ENCODE data around the gene ANO10.
"Not testable (repeated sequence)": the region's sequence is repeated elsewhere in the genome, so short reads cannot be mapped to it uniquely, and the experiment has no call there.

Gene ANO10

DNA sequence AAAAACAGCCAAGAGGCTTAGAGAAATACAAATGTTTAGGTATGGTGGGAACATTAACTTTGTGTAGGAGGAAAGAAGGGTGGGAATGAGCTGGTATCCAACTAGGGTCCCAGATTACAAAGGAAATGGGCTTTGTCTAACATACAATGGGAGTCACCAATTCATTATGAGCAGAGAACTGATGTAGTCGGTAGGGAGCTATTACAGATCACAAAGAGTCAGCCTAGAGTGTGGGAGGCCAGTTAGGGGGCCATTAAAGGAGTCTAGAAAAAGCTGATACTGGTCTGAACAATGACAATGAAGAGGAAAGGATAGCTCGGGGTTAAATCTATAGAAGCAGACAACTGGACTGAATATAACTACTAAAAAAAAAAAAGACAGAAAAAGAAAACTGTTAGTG is 15.5 kb downstream of the ANO10 start:
- no peak overlapping the region for H2AFZ ChIP-seq (ENCODE audit: low read length, unreplicated experiment)
- H3K79me2 ChIP-seq (ENCODE audit: control insufficient read depth, insufficient read depth, low read length, unreplicated experiment), result no peaks in the 10 kb centered on the region
- H3K27ac ChIP-seq (ENCODE audit: low read depth, low read length), result no peak overlapping the region
- H3K4me1 ChIP-seq (ENCODE audit: control insufficient read depth, insufficient read depth, low read length, unreplicated experiment), result no peaks in the 10 kb centered on the region
- peaks cover 6% of the 10 kb centered on the region; the same call in 1 of the 2 replicates for H3K36me3 ChIP-seq (ENCODE audit: insufficient read depth, low read length)
- no peaks in the 10 kb centered on the region for H3K27me3 ChIP-seq (ENCODE audit: insufficient read depth, low read length)
- H3K4me3 ChIP-seq (ENCODE audit: low read depth, low read length), result no peak overlapping the region

DNA sequence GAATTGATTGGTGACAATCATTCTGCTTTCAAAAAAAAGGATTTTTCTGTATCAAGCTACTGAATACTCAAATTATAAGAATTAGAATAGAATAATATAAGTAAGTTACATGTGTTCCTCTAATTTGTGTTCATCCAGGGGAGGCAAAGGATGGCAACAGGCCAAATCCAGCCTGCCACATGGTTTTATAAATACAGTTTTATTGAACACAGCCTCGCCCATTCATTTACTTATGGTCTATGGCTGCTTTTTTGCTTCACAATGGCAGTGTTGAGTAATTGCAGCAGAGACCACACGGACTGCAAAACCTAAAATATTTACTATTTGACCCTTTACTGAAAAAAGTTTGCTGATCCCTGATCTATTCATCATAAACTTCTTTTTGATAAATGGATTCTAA is 21.9 kb downstream of the ANO10 start:
- H3K36me3 ChIP-seq (ENCODE audit: insufficient read depth, low read length), result peaks cover 10% of the 10 kb centered on the region
- H3K4me3 ChIP-seq (ENCODE audit: low read depth, low read length); H3K27ac ChIP-seq (ENCODE audit: low read depth, low read length); H2AFZ ChIP-seq (ENCODE audit: low read length, unreplicated experiment); H3K79me2 ChIP-seq (ENCODE audit: control insufficient read depth, insufficient read depth, low read length, unreplicated experiment); H3K27me3 ChIP-seq (ENCODE audit: insufficient read depth, low read length); H3K4me1 ChIP-seq (ENCODE audit: control insufficient read depth, insufficient read depth, low read length, unreplicated experiment): not testable (repeated sequence)

GRCh38 chr3:43597961-43598360 is 23.9 kb downstream of the ANO10 start:
- H2AFZ ChIP-seq (ENCODE audit: low read length, unreplicated experiment), result no peak overlapping the region
- H3K79me2 ChIP-seq (ENCODE audit: control insufficient read depth, insufficient read depth, low read length, unreplicated experiment), result no peaks in the 10 kb centered on the region
- no peak overlapping the region for H3K4me3 ChIP-seq (ENCODE audit: low read depth, low read length)
- no peaks in the 10 kb centered on the region for H3K27me3 ChIP-seq (ENCODE audit: insufficient read depth, low read length)
- no peak overlapping the region for H3K27ac ChIP-seq (ENCODE audit: low read depth, low read length)
- H3K4me1 ChIP-seq (ENCODE audit: control insufficient read depth, insufficient read depth, low read length, unreplicated experiment), result no peaks in the 10 kb centered on the region
- H3K36me3 ChIP-seq (ENCODE audit: insufficient read depth, low read length), result peaks cover 5% of the 10 kb centered on the region

GRCh38 chr3:43596178-43596577 is 25.6 kb downstream of the ANO10 start:
- H3K36me3 ChIP-seq (ENCODE audit: insufficient read depth, low read length); H3K4me1 ChIP-seq (ENCODE audit: control insufficient read depth, insufficient read depth, low read length, unreplicated experiment); H3K27me3 ChIP-seq (ENCODE audit: insufficient read depth, low read length); H2AFZ ChIP-seq (ENCODE audit: low read length, unreplicated experiment); H3K79me2 ChIP-seq (ENCODE audit: control insufficient read depth, insufficient read depth, low read length, unreplicated experiment); H3K27ac ChIP-seq (ENCODE audit: low read depth, low read length); H3K4me3 ChIP-seq (ENCODE audit: low read depth, low read length): not testable (repeated sequence)

DNA sequence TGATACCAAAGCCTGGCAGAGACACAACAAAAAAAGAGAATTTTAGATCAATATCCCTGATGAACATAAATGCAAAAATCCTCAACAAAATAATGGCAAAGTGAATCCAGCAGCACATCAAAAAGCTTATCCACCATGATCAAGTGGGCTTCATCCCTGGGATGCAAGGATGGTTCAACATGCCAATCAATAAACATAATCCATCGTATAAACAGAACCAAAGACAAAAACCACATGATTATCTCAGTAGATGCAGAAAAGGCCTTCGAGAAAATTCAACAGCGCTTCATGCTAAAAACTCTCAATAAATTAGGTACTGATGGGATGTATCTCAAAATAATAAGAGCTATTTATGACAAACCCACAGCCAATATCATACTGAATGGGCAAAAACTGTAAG is 26.5 kb downstream of the ANO10 start:
- not testable (repeated sequence) for H3K27ac ChIP-seq (ENCODE audit: low read depth, low read length); H3K4me3 ChIP-seq (ENCODE audit: low read depth, low read length); H3K79me2 ChIP-seq (ENCODE audit: control insufficient read depth, insufficient read depth, low read length, unreplicated experiment); H3K4me1 ChIP-seq (ENCODE audit: control insufficient read depth, insufficient read depth, low read length, unreplicated experiment); H3K27me3 ChIP-seq (ENCODE audit: insufficient read depth, low read length); H2AFZ ChIP-seq (ENCODE audit: low read length, unreplicated experiment)
- H3K36me3 ChIP-seq (ENCODE audit: insufficient read depth, low read length), result peaks cover 11% of the 10 kb centered on the region

DNA sequence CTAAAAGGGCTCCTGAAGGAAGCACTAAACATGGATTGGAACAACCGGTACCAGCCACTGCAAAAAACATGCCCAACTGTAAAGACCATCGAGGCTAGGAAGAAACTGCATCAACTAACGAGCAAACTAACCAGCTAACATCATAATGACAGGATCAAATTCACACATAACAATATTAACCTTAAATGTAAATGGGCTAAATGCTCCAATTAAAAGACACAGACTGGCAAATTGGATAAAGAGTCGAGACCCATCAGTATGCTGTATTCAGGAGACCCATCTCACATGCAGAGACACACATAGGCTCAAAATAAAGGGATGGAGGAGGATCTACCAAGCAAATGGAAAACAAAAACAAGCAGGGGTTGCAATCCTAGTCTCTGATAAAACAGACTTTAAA is 28.2 kb downstream of the ANO10 start:
- not testable (repeated sequence) for H3K79me2 ChIP-seq (ENCODE audit: control insufficient read depth, insufficient read depth, low read length, unreplicated experiment); H3K4me3 ChIP-seq (ENCODE audit: low read depth, low read length); H2AFZ ChIP-seq (ENCODE audit: low read length, unreplicated experiment); H3K27ac ChIP-seq (ENCODE audit: low read depth, low read length); H3K27me3 ChIP-seq (ENCODE audit: insufficient read depth, low read length); H3K4me1 ChIP-seq (ENCODE audit: control insufficient read depth, insufficient read depth, low read length, unreplicated experiment)
- peaks cover 11% of the 10 kb centered on the region for H3K36me3 ChIP-seq (ENCODE audit: insufficient read depth, low read length)

- H3K36me3 ChIP-seq (ENCODE audit: insufficient read depth, low read length), result not testable (repeated sequence)
Measured at GRCh38 chr3:43591866-43592265, 29.9 kb downstream of the ANO10 start.

DNA sequence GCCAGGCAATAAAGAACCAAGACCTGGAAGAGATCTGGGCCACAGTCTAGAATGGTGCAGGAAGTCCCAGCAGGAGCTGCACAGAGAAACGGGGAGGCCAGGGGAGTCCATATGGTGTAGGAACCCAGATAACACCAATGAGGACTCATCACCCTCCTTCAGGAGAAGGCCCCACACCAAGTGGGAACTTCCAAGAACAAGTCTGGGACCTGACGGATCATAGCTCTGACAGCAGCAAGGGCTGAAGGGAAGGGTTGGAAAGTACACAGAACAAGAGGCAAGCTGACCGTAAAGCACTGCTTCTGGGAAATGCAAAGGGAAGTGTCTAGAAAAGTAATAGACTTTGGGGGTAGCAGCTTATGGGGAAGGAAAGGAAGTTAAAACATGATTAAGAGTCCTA is 34.5 kb downstream of the ANO10 start:
- no peak overlapping the region for H2AFZ ChIP-seq (ENCODE audit: low read length, unreplicated experiment)
- no peak overlapping the region for H3K27ac ChIP-seq (ENCODE audit: low read depth, low read length)
- H3K79me2 ChIP-seq (ENCODE audit: control insufficient read depth, insufficient read depth, low read length, unreplicated experiment), result no peaks in the 10 kb centered on the region
- peaks cover 6% of the 10 kb centered on the region; the same call in 1 of the 2 replicates for H3K36me3 ChIP-seq (ENCODE audit: insufficient read depth, low read length)
- H3K27me3 ChIP-seq (ENCODE audit: insufficient read depth, low read length), result no peaks in the 10 kb centered on the region
- H3K4me1 ChIP-seq (ENCODE audit: control insufficient read depth, insufficient read depth, low read length, unreplicated experiment), result peaks cover 6% of the 10 kb centered on the region
- H3K4me3 ChIP-seq (ENCODE audit: low read depth, low read length), result no peak overlapping the region

More at GRCh38 chr3:43591866-43592265, 29.9 kb downstream of the ANO10 start:
- H3K4me1 ChIP-seq (ENCODE audit: control insufficient read depth, insufficient read depth, low read length, unreplicated experiment); H3K27ac ChIP-seq (ENCODE audit: low read depth, low read length); H3K27me3 ChIP-seq (ENCODE audit: insufficient read depth, low read length); H3K4me3 ChIP-seq (ENCODE audit: low read depth, low read length); H2AFZ ChIP-seq (ENCODE audit: low read length, unreplicated experiment); H3K79me2 ChIP-seq (ENCODE audit: control insufficient read depth, insufficient read depth, low read length, unreplicated experiment): not testable (repeated sequence)

- no peaks in the 10 kb centered on the region for H3K27me3 ChIP-seq (ENCODE audit: insufficient read depth, low read length)
- H3K4me1 ChIP-seq (ENCODE audit: control insufficient read depth, insufficient read depth, low read length, unreplicated experiment), result peaks cover 9% of the 10 kb centered on the region
- H3K27ac ChIP-seq (ENCODE audit: low read depth, low read length), result no peak overlapping the region
- H3K4me3 ChIP-seq (ENCODE audit: low read depth, low read length), result no peak overlapping the region
- H3K79me2 ChIP-seq (ENCODE audit: control insufficient read depth, insufficient read depth, low read length, unreplicated experiment), result no peaks in the 10 kb centered on the region
- no peaks in the 10 kb centered on the region for H3K36me3 ChIP-seq (ENCODE audit: insufficient read depth, low read length)
- H2AFZ ChIP-seq (ENCODE audit: low read length, unreplicated experiment), result no peak overlapping the region
Measured at GRCh38 chr3:43584043-43584826, 37.6 kb downstream of the ANO10 start.

DNA sequence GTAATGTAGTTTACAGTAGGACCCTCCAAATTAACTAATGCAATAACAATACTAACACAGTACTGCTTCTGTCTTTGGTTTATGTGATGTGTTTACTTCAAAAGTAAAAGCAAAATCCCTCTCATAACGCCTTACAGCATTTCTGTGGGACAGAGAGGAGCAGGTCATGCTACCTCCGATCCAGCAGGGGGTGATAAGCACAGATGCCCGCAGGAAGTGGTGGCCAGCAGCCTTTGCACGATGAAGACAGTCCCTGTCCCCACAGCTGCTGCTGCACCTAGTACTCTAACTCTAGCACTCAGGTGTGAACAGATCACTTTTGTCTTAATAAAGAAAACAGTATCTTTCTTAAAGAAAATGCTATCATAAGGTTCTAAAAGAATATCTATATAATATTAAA is 38.3 kb downstream of the ANO10 start:
- H3K79me2 ChIP-seq (ENCODE audit: control insufficient read depth, insufficient read depth, low read length, unreplicated experiment), result no peaks in the 10 kb centered on the region
- no peak overlapping the region for H3K27ac ChIP-seq (ENCODE audit: low read depth, low read length)
- H3K27me3 ChIP-seq (ENCODE audit: insufficient read depth, low read length), result no peaks in the 10 kb centered on the region
- H3K36me3 ChIP-seq (ENCODE audit: insufficient read depth, low read length), result no peaks in the 10 kb centered on the region
- H3K4me1 ChIP-seq (ENCODE audit: control insufficient read depth, insufficient read depth, low read length, unreplicated experiment), result peaks cover 9% of the 10 kb centered on the region
- H2AFZ ChIP-seq (ENCODE audit: low read length, unreplicated experiment), result no peak overlapping the region
- H3K4me3 ChIP-seq (ENCODE audit: low read depth, low read length), result no peak overlapping the region

GRCh38 chr3:43582866-43583265 is 38.9 kb downstream of the ANO10 start:
- Histone ChIP-seq H3K4me3 (ENCODE audit: low read depth, low read length) (no peak overlapping the region), H3K79me2 (ENCODE audit: control insufficient read depth, insufficient read depth, low read length, unreplicated experiment) (no peaks in the 10 kb centered on the region), H2AFZ (ENCODE audit: low read length, unreplicated experiment) (no peak overlapping the region), H3K36me3 (ENCODE audit: insufficient read depth, low read length) (no peaks in the 10 kb centered on the region), H3K27ac (ENCODE audit: low read depth, low read length) (no peak overlapping the region), H3K27me3 (ENCODE audit: insufficient read depth, low read length) (no peaks in the 10 kb centered on the region), H3K4me1 (ENCODE audit: control insufficient read depth, insufficient read depth, low read length, unreplicated experiment) (peaks cover 9% of the 10 kb centered on the region)

Measured in ACC112 (cell line).